ENCODE results near the gene EPHB3.

Gene EPHB3

DNA sequence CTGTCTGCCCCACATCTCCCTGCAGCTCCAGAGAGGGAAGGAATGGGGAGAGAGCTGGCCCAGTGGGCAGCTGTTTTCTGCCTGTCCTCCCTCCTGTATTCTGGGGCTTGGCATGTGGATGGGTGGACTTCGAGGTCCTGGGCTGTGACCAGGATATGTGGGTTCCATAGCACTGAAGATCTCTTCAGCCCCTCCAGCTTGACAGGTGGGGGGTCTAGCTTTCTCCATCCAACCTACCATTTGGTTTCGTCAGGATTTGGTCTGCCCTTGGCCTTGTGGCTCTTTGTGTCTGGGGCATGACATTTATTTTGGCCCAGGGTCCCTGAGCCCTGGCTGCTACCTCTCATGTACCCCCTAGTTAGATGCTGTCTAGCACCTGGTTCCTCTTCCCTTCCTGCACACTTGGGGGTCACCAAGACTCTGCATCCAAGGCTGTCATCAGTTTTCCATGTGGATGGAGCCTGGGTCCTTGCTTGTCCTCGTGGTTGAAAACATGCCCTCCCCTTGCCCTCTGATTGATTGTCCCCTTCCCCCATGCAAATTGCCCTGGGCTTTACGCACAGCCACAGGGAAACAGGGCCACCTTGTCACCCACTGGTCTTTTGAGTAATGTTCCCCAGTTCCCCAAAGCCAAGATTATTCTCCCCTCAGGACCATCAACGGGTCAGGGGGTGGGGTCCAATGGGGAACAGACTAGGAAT is 3.2 kb downstream of the EPHB3 start:
- no peak for DNase-seq

DNA sequence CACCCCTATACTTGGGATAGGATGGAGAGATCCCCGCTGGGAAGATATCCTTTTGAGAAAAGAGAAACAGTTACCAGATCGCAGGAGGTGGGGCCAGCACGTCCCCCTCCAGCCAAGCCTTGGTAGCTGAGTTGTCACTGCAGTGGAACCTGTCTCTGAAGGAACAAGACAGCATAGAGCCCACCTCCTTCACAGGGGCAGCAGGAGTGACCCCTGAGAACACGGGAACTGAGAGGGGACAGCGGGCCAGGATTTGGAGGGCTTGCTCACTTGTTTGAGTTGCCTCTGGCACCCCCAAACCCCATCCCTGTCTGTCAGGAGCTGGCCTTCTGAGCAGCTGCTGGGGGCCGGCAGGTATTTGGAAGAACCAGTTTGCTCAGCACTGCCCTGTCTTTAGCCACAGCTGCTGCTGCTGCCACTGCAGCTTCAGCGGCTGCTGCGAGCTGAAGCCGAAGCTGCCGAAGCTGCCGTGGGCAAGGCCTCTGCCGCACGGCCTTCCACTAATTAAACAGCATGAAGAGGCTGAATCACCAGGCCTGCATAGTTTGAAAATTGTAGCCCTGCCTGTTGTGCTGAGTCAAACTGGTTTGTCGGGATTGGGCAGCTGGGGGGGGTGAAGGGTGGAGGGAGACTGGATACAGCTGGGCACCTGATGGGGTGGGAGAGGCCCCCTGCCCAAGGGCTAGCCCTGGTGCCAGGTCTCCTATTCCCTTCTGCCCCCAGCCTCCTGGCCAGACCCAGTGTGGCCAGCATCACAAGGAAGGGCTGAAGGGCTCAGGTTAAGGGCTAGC is 4.0 kb downstream of the EPHB3 start:
- DNase-seq = peak; percentile 88

DNA sequence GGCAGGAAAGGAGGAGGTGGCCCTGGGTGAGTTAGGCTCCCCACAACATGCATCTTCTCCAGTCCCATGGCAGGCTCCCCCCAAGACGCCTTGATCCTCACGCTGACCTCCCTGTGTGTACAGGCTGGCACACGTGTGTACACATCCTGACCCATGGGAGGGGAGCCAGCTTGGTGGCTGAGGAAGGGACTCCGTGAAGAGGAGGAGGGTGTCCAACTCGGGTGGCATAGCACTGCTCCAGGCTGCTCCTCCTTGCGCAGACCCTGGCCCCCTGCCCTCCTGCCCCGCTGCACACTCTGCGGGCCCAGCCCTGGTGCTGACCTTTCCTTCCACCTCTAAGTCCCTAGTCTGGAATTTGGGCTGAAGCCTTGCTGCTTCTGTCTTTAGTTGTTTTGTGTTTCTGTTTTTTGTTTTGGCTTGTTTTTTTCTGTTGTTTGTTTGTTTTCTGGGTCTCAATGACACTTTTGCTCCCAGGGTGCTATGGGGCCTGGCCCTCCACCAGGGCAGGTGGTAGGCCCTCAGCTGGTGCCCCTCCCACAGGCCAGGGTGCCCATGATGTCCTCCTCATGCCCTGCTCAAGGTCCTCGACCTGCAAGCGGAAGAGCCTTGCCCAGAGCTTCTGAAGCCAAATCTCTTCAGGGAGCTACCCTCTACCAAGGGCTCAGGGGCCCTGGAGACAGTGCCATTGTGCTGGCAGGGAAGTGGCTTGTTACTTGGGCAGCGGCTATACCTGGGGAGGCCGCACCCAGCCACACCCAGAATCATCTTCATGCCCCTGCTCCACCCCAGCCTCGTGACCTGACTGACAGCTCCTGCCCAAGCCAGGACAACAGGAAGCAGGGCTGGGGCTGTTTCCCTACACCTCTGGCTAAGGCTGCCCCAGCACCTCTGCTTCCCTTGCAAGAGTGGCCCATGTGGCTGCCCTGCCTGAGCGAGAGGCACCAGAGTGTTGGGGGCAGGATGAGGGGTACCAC is 5.1 kb downstream of the EPHB3 start:
- peak; percentile 38 for DNase-seq

GRCh38 chr3:184567946-184568559 is 6.5 kb downstream of the EPHB3 start:
- DNase-seq = no peak

DNA sequence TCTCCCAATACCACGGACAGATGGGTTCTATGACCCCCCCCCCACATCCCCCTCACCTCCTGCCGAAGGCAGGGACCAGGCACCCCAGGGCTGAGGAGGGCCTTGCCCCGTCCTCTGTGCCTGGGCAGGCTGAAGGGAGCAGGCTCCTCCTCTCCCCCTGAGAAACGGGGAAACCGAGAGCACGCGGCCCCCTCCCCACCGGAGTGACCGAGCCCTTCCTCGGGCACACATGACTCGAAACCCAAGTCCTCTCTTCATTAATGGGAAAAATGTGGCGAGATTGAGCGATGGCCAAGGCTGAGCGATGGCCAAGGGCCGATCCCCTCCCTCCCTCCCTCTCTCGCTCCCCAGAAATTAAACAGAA is 7.0 kb downstream of the EPHB3 start:
- DNase-seq = no peak

- DNase-seq = no peak
Measured at GRCh38 chr3:184568924-184569829, 7.6 kb downstream of the EPHB3 start.

- DNase-seq = no peak
Measured at GRCh38 chr3:184570035-184570434, 8.4 kb downstream of the EPHB3 start.

DNA sequence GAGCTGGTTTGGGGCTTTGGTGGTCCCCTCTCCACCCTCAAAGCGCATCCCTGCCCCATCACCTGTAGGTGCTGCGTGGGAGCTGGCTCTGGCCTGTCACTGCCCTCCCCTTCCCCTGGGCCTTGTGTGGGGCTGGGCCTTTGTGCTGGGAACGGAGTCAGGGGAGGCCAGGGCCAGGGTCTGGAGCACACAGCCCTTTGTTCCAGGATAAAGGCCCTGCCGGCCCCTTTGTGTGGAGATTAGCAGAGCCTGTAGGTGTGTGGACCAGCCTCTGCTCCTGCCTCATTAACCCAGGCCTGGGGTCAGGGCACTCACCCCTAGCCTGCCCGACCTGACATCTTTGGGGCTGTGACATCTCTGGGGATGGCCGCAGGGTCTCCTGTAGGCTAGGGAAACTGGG is 8.9 kb downstream of the EPHB3 start:
- no peak for DNase-seq

DNA sequence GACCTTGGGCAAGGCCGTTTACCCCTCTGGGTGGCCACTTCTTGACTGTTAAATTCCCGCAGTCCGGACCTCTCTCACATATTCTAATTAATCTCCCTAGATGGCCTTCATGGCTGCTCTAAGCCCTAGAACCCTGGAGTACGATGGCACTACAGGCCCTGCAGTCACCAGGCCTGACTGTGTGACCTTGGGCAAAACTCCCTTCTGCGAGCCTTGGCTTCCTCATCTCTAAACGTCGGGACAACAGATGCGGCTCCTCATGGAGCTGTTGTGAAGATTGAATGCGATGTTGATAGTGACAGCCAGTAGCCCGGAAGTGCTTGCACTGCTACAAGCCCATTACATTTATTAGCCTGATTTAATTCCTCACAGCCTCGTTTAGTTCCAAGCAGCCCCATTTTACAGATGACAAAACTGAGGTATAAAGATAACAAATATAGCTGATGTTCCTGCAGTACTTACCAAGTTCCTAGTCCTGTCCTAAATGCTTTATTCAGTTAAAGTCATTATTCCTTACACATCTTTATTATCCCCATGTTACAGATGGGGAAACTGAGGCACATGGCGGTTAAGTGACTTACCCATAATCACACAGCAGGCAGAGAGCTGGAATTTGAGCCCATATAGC is 10.3 kb downstream of the EPHB3 start:
- no peak for DNase-seq

DNA sequence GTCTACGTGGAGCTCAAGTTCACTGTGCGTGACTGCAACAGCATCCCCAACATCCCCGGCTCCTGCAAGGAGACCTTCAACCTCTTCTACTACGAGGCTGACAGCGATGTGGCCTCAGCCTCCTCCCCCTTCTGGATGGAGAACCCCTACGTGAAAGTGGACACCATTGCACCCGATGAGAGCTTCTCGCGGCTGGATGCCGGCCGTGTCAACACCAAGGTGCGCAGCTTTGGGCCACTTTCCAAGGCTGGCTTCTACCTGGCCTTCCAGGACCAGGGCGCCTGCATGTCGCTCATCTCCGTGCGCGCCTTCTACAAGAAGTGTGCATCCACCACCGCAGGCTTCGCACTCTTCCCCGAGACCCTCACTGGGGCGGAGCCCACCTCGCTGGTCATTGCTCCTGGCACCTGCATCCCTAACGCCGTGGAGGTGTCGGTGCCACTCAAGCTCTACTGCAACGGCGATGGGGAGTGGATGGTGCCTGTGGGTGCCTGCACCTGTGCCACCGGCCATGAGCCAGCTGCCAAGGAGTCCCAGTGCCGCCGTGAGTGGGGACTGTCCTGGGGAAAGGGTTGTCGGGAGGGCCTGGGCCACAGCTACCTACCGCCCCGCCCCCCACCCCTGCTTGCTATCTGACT is 11.2 kb downstream of the EPHB3 start:
- no peak for DNase-seq

- no peak for DNase-seq
Measured at GRCh38 chr3:184574515-184575417, 13.2 kb downstream of the EPHB3 start.

- no peak for DNase-seq
Measured at GRCh38 chr3:184575701-184576100, 14.1 kb downstream of the EPHB3 start.

GRCh38 chr3:184576457-184577240 is 15.1 kb downstream of the EPHB3 start:
- DNase-seq = no peak

DNA sequence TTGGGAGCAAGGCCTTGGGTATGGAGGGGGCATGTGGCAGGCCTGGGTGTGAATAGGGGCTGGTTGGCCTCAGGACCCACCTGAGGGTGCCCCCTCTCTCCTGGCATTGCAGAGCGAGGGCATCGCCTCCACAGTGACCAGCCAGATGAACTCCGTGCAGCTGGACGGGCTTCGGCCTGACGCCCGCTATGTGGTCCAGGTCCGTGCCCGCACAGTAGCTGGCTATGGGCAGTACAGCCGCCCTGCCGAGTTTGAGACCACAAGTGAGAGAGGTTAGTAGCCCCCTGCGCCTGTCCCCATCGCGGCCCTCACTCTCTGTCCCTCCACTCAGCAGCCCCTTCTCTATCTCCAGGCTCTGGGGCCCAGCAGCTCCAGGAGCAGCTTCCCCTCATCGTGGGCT is 16.0 kb downstream of the EPHB3 start:
- no peak for DNase-seq

- no peak for DNase-seq
Measured at GRCh38 chr3:184578218-184578617, 16.6 kb downstream of the EPHB3 start.

DNA sequence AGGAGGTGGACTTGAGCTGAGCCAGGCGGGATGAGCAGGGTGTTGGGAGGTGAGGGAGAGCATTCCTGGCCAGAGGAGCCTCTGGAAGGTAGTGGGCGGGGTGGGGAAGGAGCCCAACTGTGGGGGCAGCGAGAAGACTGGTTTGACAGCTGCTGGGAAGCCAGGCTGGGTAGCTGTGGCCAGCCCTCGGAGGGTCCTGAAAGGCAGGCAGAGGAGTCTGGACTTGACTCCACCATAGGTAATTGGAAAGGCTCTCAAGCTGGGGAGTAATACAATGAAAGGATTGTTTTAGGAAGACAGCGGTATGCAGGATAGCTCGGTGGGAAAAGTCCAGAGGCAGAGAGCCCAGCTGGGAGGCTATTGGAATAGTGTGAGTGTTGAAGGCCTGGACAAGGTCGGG is 17.2 kb downstream of the EPHB3 start:
- DNase-seq = no peak

GRCh38 chr3:184579513-184579912 is 17.9 kb downstream of the EPHB3 start:
- no peak for DNase-seq

DNA sequence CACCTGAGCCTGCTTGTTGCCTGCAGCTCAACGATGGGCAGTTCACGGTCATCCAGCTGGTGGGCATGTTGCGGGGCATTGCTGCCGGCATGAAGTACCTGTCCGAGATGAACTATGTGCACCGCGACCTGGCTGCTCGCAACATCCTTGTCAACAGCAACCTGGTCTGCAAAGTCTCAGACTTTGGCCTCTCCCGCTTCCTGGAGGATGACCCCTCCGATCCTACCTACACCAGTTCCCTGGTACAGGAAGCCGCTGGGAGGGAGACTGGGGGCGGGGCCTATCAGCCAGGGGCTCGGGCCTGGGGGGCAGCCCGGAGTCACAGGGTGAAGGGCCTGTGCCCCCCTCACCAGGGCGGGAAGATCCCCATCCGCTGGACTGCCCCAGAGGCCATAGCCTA is 18.8 kb downstream of the EPHB3 start:
- no peak for DNase-seq

GRCh38 chr3:184581331-184581855 is 19.8 kb downstream of the EPHB3 start:
- DNase-seq = no peak
